GM18858 (cell line): ENCODE measurements around the gene ZNF268.
A peak's percentile ranks its signal among the peaks of the same experiment; 100 is the strongest.

ENCODE experiments used
- ATAC-seq: cut with Tn5 transposase; IDR thresholded peaks from one replicate; pipeline ENCODE4 v1.9.1; 2021; ENCODE audit not compliant: unreplicated experiment

The ZNF268 gene

DNA sequence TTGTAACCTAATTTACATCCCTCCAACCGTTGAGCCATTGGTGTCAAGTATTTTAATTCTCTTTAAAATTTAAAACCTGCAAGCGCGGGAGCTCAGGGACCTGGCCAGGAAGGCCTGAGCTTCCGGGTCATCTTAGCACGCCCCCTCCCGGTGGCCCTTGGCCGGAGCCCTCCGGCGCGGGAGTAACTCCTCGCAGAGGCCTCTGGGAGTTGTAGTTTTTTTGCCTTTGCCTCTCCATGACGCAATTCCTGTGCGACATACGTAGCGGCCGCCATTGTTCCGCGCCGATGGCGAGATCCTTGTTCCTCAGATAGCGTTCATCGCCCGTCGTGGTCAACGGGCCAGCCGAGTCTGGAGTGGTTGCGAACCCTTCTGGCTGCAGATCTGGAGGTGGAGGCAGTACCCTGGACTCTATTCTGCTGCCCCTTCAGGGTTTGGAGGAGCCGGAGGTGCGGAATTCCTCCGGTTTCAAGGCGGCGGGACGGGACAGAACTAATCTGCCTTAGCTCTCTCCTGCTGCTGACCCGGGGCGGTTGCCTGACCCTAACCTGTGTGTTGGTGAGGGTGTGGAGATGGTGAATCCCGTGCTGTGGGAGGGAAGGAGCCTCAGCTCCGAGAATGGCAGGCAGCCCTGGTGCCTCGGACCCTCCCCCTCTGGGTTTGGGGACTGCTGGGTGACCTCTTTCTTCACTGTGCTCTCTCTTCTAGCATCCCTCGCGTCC is at the start of gene ZNF268:
Gene ZNF268, plus strand, starts transcription at position 258 of the 722 bp plus-strand sequence. CDS start 503 bp downstream, outside the sequence.
- peak; percentile 89 for ATAC-seq

GRCh38 chr12:133135747-133136146 is 45.5 kb upstream of the ZNF268 start:
- no peak for ATAC-seq

DNA sequence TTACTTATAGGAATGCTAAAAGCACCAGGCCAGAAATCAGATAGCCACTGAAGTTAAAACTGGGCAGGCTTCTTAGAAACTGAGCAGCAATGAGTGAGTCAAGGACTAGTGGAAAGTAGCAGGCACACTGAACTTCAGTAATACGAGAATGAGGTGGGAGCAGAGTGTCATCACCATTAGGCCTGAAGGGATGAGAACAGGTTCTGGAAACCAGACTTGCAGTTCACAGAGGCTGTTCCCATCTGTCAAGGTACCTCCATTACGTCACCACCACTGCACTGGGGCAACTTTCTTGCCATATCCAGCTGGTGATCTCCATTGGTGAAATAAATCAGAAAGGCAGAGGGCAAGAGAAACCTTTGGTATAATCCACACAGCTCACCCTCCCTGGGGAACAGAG is 35.3 kb upstream of the ZNF268 start:
- ATAC-seq: no peak

DNA sequence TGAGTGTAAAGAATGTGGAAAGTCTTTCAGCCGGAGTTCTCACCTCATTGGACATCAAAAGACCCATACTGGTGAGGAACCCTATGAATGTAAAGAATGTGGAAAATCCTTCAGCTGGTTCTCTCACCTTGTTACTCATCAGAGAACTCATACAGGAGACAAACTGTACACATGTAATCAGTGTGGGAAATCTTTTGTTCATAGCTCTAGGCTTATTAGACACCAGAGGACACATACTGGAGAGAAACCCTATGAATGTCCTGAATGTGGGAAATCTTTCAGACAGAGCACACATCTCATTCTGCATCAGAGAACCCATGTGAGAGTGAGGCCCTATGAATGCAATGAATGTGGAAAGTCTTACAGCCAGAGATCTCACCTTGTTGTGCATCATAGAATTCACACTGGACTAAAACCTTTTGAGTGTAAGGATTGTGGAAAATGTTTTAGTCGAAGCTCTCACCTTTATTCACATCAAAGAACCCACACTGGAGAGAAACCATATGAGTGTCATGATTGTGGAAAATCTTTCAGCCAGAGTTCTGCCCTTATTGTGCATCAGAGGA is 25.1 kb upstream of the ZNF268 start:
- ATAC-seq: no peak

DNA sequence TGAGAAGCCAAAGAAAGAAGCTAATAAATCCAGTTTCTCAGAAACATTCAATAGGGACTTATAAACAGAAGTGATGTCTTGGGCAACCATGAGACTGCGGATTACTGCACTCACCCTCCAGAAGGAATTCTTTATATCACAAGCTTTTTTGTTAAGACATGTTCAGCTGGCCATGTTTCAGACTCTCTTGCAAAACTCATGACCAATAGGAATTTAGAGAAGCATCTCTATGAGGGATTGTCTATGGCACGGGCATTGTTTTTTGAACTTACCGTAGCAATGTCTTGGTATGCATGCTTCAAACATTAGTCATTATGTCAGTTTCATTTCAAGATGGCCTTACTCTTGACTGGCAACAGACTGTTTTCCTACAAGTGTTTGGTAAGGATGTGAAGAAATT is 15.5 kb upstream of the ZNF268 start:
- ATAC-seq: no peak

GRCh38 chr12:133172491-133172890 is 8.8 kb upstream of the ZNF268 start:
- no peak for ATAC-seq

DNA sequence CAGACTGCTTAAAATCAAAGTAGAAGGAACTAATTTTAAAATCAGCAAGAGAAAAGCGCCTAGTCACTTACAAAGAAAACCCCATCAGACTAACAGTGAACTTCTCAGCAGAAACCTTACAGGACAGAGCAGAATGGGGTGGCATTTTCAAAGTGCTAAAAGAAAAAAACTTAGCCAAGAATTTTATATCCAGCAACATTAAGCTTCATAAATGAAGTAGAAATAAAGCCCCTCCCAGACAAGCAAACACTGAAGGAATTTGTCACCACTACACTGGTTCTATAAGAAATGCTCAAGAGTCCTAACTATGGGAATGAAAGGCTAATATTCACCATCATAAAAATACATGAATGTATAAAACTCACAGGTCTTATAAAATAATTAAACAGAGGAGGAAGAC is 6.4 kb upstream of the ZNF268 start:
- no peak for ATAC-seq

GRCh38 chr12:133180669-133181068 is 626 bp upstream of the ZNF268 start:
- ATAC-seq: no peak

GRCh38 chr12:133190176-133190575 is 8.9 kb downstream of the ZNF268 start:
- no peak for ATAC-seq

GRCh38 chr12:133192847-133193246 is 11.6 kb downstream of the ZNF268 start:
- ATAC-seq: no peak

DNA sequence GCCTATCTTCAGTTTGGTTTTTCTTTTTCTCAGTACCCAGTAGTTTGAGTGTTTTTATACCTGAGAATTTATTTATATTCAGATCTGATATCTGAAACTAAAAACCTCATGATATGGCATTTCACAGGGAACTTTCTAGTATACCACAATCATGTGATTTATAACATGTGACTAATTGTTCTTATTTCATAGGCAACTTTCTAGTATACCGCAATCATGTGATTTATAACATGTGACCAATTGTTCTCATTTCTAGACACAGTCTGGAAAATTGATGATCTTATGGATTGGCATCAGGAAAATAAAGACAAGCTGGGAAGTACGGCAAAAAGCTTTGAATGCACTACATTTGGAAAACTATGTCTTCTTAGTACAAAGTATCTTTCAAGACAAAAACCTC is 20.6 kb downstream of the ZNF268 start:
- ATAC-seq: no peak

- ATAC-seq: no peak
These were observed 21.4 kb downstream of the ZNF268 start for GRCh38 chr12:133202493-133203343.

DNA sequence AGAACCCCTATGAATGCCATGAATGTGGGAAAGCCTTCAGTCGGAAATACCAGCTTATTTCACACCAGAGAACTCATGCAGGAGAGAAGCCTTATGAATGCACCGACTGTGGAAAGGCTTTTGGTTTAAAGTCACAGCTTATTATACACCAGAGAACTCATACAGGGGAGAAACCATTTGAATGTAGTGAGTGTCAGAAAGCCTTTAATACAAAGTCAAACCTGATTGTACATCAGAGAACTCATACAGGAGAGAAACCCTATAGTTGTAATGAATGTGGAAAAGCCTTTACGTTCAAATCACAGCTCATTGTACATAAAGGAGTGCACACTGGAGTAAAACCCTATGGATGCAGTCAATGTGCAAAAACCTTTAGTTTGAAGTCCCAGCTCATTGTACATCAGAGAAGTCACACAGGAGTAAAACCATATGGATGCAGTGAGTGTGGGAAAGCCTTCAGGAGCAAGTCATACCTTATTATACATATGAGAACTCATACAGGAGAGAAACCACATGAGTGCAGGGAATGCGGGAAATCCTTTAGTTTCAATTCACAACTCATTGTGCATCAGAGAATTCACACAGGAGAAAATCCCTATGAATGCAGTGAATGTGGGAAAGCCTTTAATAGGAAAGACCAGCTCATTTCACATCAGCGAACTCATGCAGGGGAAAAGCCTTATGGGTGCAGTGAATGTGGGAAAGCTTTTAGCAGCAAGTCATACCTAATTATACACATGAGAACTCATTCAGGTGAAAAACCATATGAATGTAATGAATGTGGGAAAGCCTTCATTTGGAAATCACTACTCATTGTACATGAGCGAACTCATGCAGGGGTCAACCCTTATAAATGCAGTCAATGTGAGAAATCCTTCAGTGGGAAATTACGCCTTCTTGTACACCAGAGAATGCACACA is 22.3 kb downstream of the ZNF268 start:
- no peak for ATAC-seq

GRCh38 chr12:133204264-133204603 is 22.9 kb downstream of the ZNF268 start:
- ATAC-seq: no peak

- ATAC-seq: no peak
These were observed 25.1 kb downstream of the ZNF268 start for GRCh38 chr12:133206390-133206789.

- ATAC-seq: no peak
These were observed 34.4 kb downstream of the ZNF268 start for GRCh38 chr12:133215724-133216123.

GRCh38 chr12:133217219-133217618 is 35.9 kb downstream of the ZNF268 start:
- ATAC-seq: no peak

DNA sequence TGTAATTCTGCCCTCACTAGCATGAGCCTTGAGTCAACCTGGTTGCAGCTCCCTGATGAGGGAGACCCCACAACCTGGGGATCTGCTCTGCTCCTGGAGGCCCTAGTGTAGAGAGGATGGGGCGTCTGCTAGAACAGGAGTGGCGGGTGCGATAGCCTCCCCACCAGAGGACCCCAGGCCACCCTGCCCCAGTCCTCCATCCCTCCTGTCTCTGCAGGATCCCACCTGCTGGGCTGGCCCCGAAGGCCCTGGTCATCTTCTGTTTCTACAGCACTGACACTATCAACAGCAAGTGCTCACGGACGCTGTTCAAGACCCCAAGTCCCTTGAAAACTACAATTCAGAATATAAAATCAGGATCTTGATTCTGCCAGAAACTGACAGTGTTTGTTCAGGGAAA is 39.2 kb downstream of the ZNF268 start:
- ATAC-seq: no peak

DNA sequence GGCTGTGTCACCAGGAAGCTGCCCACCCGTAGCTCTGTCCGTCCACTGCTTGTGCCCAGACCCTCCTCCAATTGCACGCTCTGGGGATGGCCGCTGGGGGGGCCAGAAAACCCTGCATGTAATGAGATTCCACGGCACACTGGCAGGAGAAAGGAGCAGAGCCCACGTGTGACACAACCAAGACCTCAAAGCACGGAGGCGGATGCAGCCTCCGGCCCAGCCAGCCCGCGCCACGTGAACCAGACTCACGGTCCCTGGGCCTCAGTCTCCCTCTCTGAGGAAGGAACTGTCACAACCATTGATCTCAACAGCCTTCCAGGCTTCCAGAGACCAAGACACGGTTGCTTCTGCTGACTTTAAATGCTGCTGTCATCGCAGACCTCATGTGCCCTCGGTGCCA is 39.9 kb downstream of the ZNF268 start:
- no peak for ATAC-seq

DNA sequence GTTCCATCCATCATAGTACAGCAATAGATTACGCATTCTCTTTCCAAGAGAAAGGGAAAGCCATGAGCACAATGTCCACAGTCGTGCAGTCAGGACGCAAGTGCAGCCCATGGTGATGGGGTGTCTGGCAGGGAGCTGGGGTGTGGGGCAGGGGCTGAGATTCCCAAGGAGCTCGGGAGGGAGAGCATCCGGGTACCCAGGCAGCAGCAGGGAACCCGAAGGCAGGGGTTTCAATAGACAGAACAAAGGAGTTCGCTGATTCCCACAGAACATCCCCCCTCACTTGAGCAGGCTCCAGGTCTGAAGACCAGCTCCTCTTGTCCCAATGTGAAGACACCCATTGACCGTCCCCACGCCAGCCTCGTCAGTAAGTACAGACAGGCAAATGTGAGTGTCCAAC is 40.9 kb downstream of the ZNF268 start:
- ATAC-seq: no peak

DNA sequence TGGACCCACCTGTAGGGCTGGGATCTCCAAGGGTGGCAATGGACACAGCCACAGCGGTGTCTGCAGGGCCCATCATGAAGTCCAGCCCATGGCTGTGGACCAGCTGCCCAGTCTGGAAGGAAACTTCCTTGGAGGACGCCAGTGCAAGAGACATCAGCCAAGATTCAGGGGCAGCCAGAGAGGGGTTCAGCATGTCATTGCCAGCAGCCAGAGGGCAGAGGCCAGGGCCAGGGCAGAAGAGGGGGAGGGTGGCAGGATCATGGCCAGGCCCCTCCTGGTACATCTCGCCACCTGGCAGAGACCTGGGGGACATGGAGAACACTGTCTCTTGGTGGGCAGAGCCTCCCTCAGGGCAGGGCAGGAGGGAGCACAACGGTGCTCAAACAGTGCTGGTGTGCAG is 44.2 kb downstream of the ZNF268 start:
- no peak for ATAC-seq
